ENCODE results near the gene RNPS1. TPM values are rescaled to one million over a fixed set of nuclear protein-coding genes. Genes with fewer than 3 reads are reported as not detected.

RNPS1 gene
- total and polyA plus RNA-seq, 2 of the 4 experiments (the other 2 are of a cell fraction), result 57.5 to 192 TPM

DNA sequence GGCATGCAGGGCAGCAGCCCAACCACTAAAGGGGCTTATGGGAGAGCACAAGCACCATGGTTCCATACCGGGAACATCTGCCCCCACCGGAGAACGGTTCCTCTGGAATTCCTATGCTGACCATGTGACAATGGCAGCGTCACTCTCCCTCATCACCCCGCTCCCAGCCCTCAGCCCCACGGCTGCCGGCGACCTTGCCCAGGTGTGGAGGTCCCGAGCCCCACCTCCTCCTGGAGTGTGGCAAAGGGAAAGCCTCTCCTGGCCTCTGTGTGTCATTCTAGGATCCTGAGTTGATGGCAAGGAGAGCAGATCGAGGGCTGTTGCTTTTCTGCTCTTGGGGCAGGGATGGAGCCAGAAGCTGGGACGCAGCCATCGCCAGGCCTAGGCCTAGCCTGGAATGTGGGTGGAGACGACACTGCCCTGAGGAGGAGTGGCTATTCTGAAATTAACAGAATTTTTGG is 17.8 kb upstream of the RNPS1 start:
- Histone ChIP-seq H4K20me1 (ENCODE audit: insufficient read depth, low read length) (no peaks in the 10 kb centered on the region), H3K4me2 (ENCODE audit: low read depth, low read length) (no peak overlapping the region), H2AK5ac (ENCODE audit: low read depth, low read length) (no peak overlapping the region), H3K56ac (ENCODE audit: extremely low read depth, insufficient read depth, low read length) (no peak overlapping the region), H4K5ac (ENCODE audit: low read depth, low read length) (no peak overlapping the region), H3K18ac (ENCODE audit: low read depth, low read length) (no peak overlapping the region), H3K36me3 (ENCODE audit: control insufficient read depth, insufficient read depth, low read length) (no peaks in the 10 kb centered on the region), H4K91ac (ENCODE audit: insufficient read depth, low read depth, low read length) (no peak overlapping the region), H3K4me1 (ENCODE audit: control insufficient read depth, insufficient read depth, low read length) (no peaks in the 10 kb centered on the region), H4K8ac (ENCODE audit: low read depth in 2 of 2, low read length in 2 of 2) (no peak overlapping the region), H3K9me3 (ENCODE audit: control insufficient read depth, insufficient read depth, low read length) (no peaks in the 10 kb centered on the region), H2BK20ac (ENCODE audit: low read depth, low read length) (no peak overlapping the region), H3K79me1 (ENCODE audit: low read depth in 1 of 2, low read length in 2 of 2) (no peaks in the 10 kb centered on the region), H3K4me3 (ENCODE audit: insufficient read depth, low read depth, low read length) (no peak overlapping the region), H2AK9ac (replicated peaks; ENCODE audit: low read depth, low read length, poor library complexity) (no peak overlapping the region), H3K9me1 (ENCODE audit: insufficient read depth, low read length) (no peaks in the 10 kb centered on the region), H3K9ac (ENCODE audit: low read depth, low read length) (no peak overlapping the region), H3K4ac (ENCODE audit: low read depth, low read length) (no peak overlapping the region), H2BK5ac (ENCODE audit: low read depth, low read length, poor library complexity, severe bottlenecking) (no peak overlapping the region), H3K27ac (ENCODE audit: insufficient read depth, low read length) (no peak overlapping the region), H2BK15ac (ENCODE audit: low read depth, low read length) (no peak overlapping the region), H3K27me3 (ENCODE audit: control insufficient read depth, insufficient read depth, low read length) (peaks cover 34% of the 10 kb centered on the region), H2BK120ac (ENCODE audit: low read depth, low read length) (no peak overlapping the region), H3K14ac (replicated peaks; ENCODE audit: low read depth, low read length) (no peak overlapping the region), H3K23ac (ENCODE audit: low read depth, low read length) (no peak overlapping the region), H2AFZ (replicated peaks; ENCODE audit: low read length, poor library complexity) (no peak overlapping the region)
- TF ChIP-seq, protein P1, sequence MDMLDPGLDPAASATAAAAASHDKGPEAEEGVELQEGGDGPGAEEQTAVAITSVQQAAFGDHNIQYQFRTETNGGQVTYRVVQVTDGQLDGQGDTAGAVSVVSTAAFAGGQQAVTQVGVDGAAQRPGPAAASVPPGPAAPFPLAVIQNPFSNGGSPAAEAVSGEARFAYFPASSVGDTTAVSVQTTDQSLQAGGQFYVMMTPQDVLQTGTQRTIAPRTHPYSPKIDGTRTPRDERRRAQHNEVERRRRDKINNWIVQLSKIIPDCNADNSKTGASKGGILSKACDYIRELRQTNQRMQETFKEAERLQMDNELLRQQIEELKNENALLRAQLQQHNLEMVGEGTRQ (IDR thresholded peaks at IDR 0.05; ENCODE audit: low read depth, low read length), result no peak
- TF ChIP-seq, protein P2, sequence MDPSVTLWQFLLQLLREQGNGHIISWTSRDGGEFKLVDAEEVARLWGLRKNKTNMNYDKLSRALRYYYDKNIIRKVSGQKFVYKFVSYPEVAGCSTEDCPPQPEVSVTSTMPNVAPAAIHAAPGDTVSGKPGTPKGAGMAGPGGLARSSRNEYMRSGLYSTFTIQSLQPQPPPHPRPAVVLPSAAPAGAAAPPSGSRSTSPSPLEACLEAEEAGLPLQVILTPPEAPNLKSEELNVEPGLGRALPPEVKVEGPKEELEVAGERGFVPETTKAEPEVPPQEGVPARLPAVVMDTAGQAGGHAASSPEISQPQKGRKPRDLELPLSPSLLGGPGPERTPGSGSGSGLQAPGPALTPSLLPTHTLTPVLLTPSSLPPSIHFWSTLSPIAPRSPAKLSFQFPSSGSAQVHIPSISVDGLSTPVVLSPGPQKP (IDR thresholded peaks at IDR 0.05; ENCODE audit: borderline replicate concordance, low read depth, low read length), result no peak
- no peak for TF ChIP-seq MAFK (IDR thresholded peaks at IDR 0.05; ENCODE audit: low read depth, low read length)
- no peak for DNase-seq
- CTCF ChIA-PET, result no interaction called here
- no peak for ATAC-seq (ENCODE audit: low read depth)
- in situ Hi-C loops (cut with MboI; ENCODE audit: low sequenced_read_pairs) (no loop called here), dilution Hi-C loops (cut with HindIII; ENCODE audit: low sequenced_read_pairs, unreplicated experiment) (no loop called here), intact Hi-C loops (cut with micrococcal nuclease) (no loop called here)
- no TSS peak for BruUV-seq (replicated peaks)
- POLR2A ChIA-PET (ENCODE audit: unreplicated experiment), result no interaction called here
- 50% methylated on average over 2 of the region's 13 CpGs; no CpG with 5 or more reads in 1 of the 2 experiments for WGBS, 2 experiments (ENCODE audit: extremely low coverage in 2 of 2, insufficient read length in 1 of 2)

All from IMR-90 (cell line).